ENCODE results near the gene SECTM1. TPM values are rescaled to one million over a fixed set of nuclear protein-coding genes. Genes with fewer than 3 reads are reported as not detected.

SECTM1 gene
- polyA plus RNA-seq, 1 experiment: 34.4 TPM

DNA sequence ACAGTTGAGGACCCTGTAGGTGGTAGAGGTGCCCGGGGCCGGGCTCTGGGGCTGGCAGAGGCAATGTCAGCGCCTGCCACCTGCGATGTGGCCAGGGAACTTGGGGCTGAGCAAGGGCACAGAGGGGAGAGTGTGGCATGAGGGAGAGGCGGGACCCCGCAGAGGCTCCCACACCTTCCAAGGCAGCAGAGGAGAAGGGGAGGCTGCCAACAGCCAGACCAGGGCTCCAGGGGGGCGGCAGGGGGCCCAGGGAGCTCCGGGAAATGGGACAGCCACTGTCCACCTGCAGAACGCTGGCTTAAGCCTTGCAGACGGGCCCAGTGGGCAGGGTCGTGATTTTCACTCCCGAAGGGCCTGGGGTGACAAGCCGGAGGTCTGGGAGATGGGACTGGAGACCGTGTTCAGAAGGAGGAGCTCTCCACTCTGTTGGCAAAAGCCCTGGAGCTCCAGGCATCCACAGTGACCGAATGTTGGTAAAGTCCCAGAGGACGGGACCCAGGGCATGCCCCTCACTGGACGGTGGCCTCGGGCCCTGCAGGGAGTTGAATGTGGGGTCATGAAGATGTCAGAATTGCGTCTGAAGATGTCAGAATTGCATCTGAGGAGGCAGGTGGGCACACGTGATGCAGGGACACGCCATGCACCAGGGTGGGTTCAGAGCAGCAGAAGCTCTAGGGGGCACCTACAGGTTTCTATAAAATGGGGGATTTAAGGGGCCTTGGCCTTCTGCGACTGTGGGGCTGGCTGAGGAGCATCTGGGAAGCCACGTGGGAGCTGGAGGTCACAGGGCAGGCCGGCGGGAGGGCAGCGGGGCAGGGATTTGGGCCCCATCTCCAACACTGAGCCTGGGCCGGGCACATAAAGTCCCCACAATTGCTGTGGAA lies 34.8 kb downstream of the SECTM1 start:
- H3K4me3 ChIP-seq (ENCODE audit: low read depth, low read length): no peak overlapping the region; the same call in 1 of the 2 replicates
- no peaks in the 10 kb centered on the region for H3K27me3 ChIP-seq (ENCODE audit: control insufficient read depth, insufficient read depth, low read length)
- DNase-seq (ENCODE audit: low read depth): no peak
- CTCF ChIA-PET: interaction anchor here (0.9 to 2.6 kb wide), 10 partner anchors 10 to 268 kb away, joined by 3 to 8 read pairs (median 3); partner anchors contain the start of gene SECTM1
- TF ChIP-seq CTCF (IDR thresholded peaks at IDR 0.05; ENCODE audit: insufficient read depth, low read depth, low read length): no peak
- POLR2A ChIA-PET: interaction anchor here (0.5 to 0.6 kb wide), 2 partner anchors 25 to 44 kb away, joined by 3 to 4 read pairs; partner anchors contain the start of gene CSNK1D
- no peaks in the 10 kb centered on the region for H3K36me3 ChIP-seq (ENCODE audit: control insufficient read depth, insufficient read depth, low read length)

DNA sequence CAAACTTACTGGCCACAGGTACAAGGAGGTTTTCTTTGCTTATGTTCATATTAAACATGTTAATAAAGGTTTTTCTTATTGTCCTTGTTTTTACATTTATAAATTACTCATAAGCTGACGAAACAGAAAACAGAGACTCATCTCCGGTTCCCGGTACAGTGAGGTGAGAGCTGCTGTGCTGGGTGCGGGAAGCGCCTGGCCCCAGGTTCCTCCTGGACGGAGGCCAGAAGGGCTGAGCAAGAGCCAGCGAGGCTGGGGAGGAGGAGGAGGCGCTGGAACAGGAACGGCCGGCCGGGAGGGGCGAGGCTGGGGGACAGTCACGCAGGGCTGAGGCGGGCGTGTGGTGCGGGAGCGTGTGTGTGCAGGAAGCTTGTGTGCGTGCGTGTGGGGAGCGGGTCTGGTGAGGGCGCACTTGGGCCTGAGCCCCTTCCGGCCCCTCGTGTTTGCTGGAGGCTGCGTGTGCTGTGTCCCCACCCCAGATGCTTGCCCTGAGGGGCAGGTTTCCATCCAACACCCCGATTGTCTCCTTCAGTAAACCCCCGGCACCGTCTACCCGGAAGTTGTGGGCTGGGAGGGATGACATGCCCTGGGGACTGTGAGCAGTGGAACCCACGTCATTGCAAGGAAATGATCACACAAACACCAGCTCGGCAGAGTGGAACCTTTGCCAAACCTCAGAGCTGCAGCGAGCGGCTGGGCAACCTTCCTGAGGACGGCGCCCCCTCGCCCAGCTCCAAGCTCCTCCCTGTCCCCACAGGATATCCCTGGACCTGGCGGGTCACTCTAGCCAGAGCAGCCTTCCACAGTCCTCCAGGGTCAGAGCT lies 35.6 kb downstream of the SECTM1 start:
- DNase-seq (ENCODE audit: low read depth): peak; percentile 71
- no peaks in the 10 kb centered on the region for H3K36me3 ChIP-seq (ENCODE audit: control insufficient read depth, insufficient read depth, low read length)
- no peaks in the 10 kb centered on the region for H3K27me3 ChIP-seq (ENCODE audit: control insufficient read depth, insufficient read depth, low read length)
- no peak for TF ChIP-seq CTCF (IDR thresholded peaks at IDR 0.05; ENCODE audit: insufficient read depth, low read depth, low read length)
- ChIA-PET CTCF (interaction anchor here (0.9 to 2.6 kb wide), 9 partner anchors 11 to 268 kb away, joined by 3 to 8 read pairs (median 3); partner anchors contain the start of gene SECTM1), POLR2A (interaction anchor here (0.5 to 0.6 kb wide), 2 partner anchors 24 to 43 kb away, joined by 3 to 4 read pairs; partner anchors contain the start of gene CSNK1D)
- H3K4me3 ChIP-seq (ENCODE audit: low read depth, low read length): peak overlapping the region; percentile 45

DNA sequence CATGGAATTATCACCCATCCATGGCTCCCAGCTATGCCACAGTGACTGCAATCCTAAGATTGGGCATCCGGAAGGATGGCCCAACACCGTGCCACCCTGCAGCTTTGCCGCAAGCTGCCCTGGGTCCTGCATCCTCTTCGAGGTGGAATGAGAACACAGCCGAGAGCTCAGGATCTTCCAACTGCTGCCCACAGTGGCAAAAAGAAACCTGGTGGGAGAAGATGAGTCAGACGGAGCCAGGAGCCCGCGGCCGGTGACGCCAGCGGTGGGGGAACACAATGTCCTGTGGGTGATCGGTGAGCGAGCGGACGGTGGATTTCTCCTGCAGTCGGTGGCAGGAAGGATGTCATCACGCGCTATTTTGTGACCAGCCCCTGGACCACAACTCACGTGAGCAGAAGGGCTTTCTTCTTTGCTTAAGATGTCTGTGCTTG lies 36.3 kb downstream of the SECTM1 start:
- Histone ChIP-seq H3K36me3 (ENCODE audit: control insufficient read depth, insufficient read depth, low read length) (no peaks in the 10 kb centered on the region), H3K4me3 (ENCODE audit: low read depth, low read length) (peak overlapping the region; percentile 45), H3K27me3 (ENCODE audit: control insufficient read depth, insufficient read depth, low read length) (no peaks in the 10 kb centered on the region)
- ChIA-PET POLR2A (interaction anchor here (0.6 kb wide), 1 partner anchor 9 kb away, joined by 4 read pairs; no protein-coding TSS in a partner anchor), CTCF (interaction anchor here (0.6 to 2.6 kb wide), 5 partner anchors 25 to 267 kb away, joined by 3 to 8 read pairs (median 3); no protein-coding TSS in a partner anchor)
- no peak for TF ChIP-seq CTCF (IDR thresholded peaks at IDR 0.05; ENCODE audit: insufficient read depth, low read depth, low read length)
- DNase-seq (ENCODE audit: low read depth): peak; percentile 37

DNA sequence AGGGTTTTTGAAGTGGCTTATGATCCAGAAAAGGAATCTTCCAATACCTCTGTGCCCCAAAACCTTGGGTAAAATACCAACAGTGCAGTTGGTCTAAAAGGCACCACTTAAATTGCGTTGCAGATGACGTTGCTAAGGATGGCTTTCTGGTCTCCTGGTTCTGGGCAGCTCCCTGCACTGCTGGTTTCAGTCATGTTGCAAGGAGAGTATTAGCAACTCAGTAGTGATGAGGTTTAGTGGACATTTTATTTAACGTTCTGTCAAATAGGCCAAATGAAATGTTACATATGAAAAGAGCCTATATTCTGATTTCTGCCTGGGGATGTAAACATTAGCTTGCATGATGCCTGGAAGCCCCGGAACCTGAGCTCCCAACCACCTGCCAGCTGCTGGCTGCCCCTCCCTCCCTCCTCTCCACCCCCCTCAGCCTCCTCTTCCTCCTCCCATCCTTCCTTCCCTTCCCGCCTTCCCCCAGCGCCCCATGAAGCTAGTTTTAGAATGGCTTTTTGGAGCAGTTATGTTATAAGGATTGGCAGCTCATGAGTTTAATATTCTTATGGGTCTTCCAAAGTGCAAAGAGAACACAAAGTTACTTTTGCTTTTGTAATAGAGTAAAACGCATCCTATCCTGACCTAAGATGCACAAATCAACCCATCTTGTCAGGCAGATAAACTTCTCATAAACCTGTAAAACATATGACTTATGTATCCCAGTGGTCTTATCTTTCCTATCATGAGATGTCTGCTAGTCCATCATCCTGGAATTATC lies 36.9 kb downstream of the SECTM1 start:
- POLR2A ChIA-PET: interaction anchor here (0.6 kb wide), 1 partner anchor 8 kb away, joined by 4 read pairs; no protein-coding TSS in a partner anchor
- no peak for DNase-seq (ENCODE audit: low read depth)
- Histone ChIP-seq H3K4me3 (ENCODE audit: low read depth, low read length) (no peak overlapping the region; the same call in 1 of the 2 replicates), H3K36me3 (ENCODE audit: control insufficient read depth, insufficient read depth, low read length) (no peaks in the 10 kb centered on the region), H3K27me3 (ENCODE audit: control insufficient read depth, insufficient read depth, low read length) (no peaks in the 10 kb centered on the region)
- TF ChIP-seq CTCF (IDR thresholded peaks at IDR 0.05; ENCODE audit: insufficient read depth, low read depth, low read length): no peak
- CTCF ChIA-PET: interaction anchor here (0.6 to 2.6 kb wide), 5 partner anchors 26 to 266 kb away, joined by 3 to 8 read pairs (median 3); no protein-coding TSS in a partner anchor

Measured in BJ (cell line).